Measurements from ENCODE around the gene LENG8.
A peak's percentile ranks its signal among the peaks of the same experiment; 100 is the strongest.
"Not testable (repeated sequence)": the region's sequence is repeated elsewhere in the genome, so short reads cannot be mapped to it uniquely, and the experiment has no call there.

Gene LENG8

GRCh38 chr19:54478677-54479266, 29.8 kb downstream of the LENG8 start:
- DNase-seq (ENCODE audit: low read depth in 1 of 2, low spot score in 1 of 2): no peak

- no peak for DNase-seq (ENCODE audit: low read depth in 1 of 2, low spot score in 1 of 2)
Measured at GRCh38 chr19:54480051-54480450, 31.1 kb downstream of the LENG8 start.

- peak in 1 of 2 donors; percentile 35 for DNase-seq (ENCODE audit: low read depth in 1 of 2, low spot score in 1 of 2)
Measured at GRCh38 chr19:54481326-54481930, 32.4 kb downstream of the LENG8 start.

- DNase-seq (ENCODE audit: low read depth in 1 of 2, low spot score in 1 of 2): no peak
Measured at GRCh38 chr19:54482889-54483288, 33.9 kb downstream of the LENG8 start.

- DNase-seq (ENCODE audit: low read depth in 1 of 2, low spot score in 1 of 2): no peak
Measured at GRCh38 chr19:54484451-54484850, 35.5 kb downstream of the LENG8 start.

GRCh38 chr19:54485851-54486250, 36.9 kb downstream of the LENG8 start:
- no peak for DNase-seq (ENCODE audit: low read depth in 1 of 2, low spot score in 1 of 2)

GRCh38 chr19:54489341-54489740, 40.3 kb downstream of the LENG8 start:
- DNase-seq (ENCODE audit: low read depth in 1 of 2, low spot score in 1 of 2): no peak

GRCh38 chr19:54489766-54490165, 40.8 kb downstream of the LENG8 start:
- DNase-seq (ENCODE audit: low read depth in 1 of 2, low spot score in 1 of 2): no peak

GRCh38 chr19:54492568-54492967, 43.6 kb downstream of the LENG8 start:
- DNase-seq (ENCODE audit: low read depth in 1 of 2, low spot score in 1 of 2): no peak

- not testable (repeated sequence) for DNase-seq (ENCODE audit: low read depth in 1 of 2, low spot score in 1 of 2)
Measured at GRCh38 chr19:54493056-54493455, 44.1 kb downstream of the LENG8 start.

- no peak for DNase-seq (ENCODE audit: low read depth in 1 of 2, low spot score in 1 of 2)
Measured at GRCh38 chr19:54493967-54494585, 45.1 kb downstream of the LENG8 start.

- not testable (repeated sequence) for DNase-seq (ENCODE audit: low read depth in 1 of 2, low spot score in 1 of 2)
Measured at GRCh38 chr19:54495284-54495683, 46.3 kb downstream of the LENG8 start.

- not testable (repeated sequence) for DNase-seq (ENCODE audit: low read depth in 1 of 2, low spot score in 1 of 2)
Measured at GRCh38 chr19:54497747-54498450, 48.9 kb downstream of the LENG8 start.

- DNase-seq (ENCODE audit: low read depth in 1 of 2, low spot score in 1 of 2): not testable (repeated sequence)
Measured at GRCh38 chr19:54498451-54498772, 49.4 kb downstream of the LENG8 start.

- DNase-seq (ENCODE audit: low read depth in 1 of 2, low spot score in 1 of 2): no peak
Measured at GRCh38 chr19:54502518-54503048, 53.6 kb downstream of the LENG8 start, which contains the start of gene LAIR2. Gene LAIR2, plus strand, starts transcription at chr19:54502831. Its CDS starts 88 bp downstream, at chr19:54502919.

- DNase-seq (ENCODE audit: low read depth in 1 of 2, low spot score in 1 of 2): not testable (repeated sequence)
Measured at GRCh38 chr19:54505542-54505941, 56.5 kb downstream of the LENG8 start.

GRCh38 chr19:54506079-54506478, 57.1 kb downstream of the LENG8 start:
- DNase-seq (ENCODE audit: low read depth in 1 of 2, low spot score in 1 of 2): no peak

GRCh38 chr19:54507038-54507717, 58.2 kb downstream of the LENG8 start:
- not testable (repeated sequence) for DNase-seq (ENCODE audit: low read depth in 1 of 2, low spot score in 1 of 2)

- no peak for DNase-seq (ENCODE audit: low read depth in 1 of 2, low spot score in 1 of 2)
Measured at GRCh38 chr19:54507824-54508223, 58.8 kb downstream of the LENG8 start.

- not testable (repeated sequence) for DNase-seq (ENCODE audit: low read depth in 1 of 2, low spot score in 1 of 2)
Measured at GRCh38 chr19:54508487-54508886, 59.5 kb downstream of the LENG8 start.

Data from activated CD4-positive, alpha-beta T cell treated with anti-CD3 and anti-CD28 coated beads, Interleukin-2, amount 50 U/mL, for 24 hours (primary cell).